Cardiac fibroblast (primary cell): ENCODE data around the gene RARA.

Experiments
- DNase-seq, 2 donors: peaks; one replicate each; pipeline versions ENCODE4 v3.0.0 to v3.0.0-alpha.2; 2010; ENCODE audit warnings: low read depth in 2 of 2
- H3K4me3 ChIP-seq, 2 donors: replicated peaks in 1 of 2; 1 replicate in 1 of 2; 2 replicates in 1 of 2; pipeline ENCODE4 v1.5.1; 2011; ENCODE audit warnings: low read depth in 2 of 2, low read length in 2 of 2, mild to moderate bottlenecking in 2 of 2, moderate library complexity in 1 of 2
- CTCF ChIP-seq: IDR thresholded peaks from one replicate; pipeline ENCODE4 v1.5.1; 2011; ENCODE audit warnings: low read depth, mild to moderate bottlenecking, low read length, inconsistent platforms

Gene RARA

GRCh38 chr17:40340880-40341807 is 32.2 kb downstream of the RARA start:
- peak overlapping the region; percentile 73 to 74 for H3K4me3 ChIP-seq
- DNase-seq: peak; percentile 74 to 81
- TF ChIP-seq CTCF: peak; percentile 5

GRCh38 chr17:40341808-40342503 is 33.0 kb downstream of the RARA start:
- no peak for TF ChIP-seq CTCF
- peak; percentile 60 to 86 for DNase-seq
- peak overlapping the region; percentile 73 to 74 for H3K4me3 ChIP-seq

GRCh38 chr17:40342504-40343218 is 33.7 kb downstream of the RARA start:
- DNase-seq: no peak
- H3K4me3 ChIP-seq: peak overlapping the region; percentile 73 to 74
- no peak for TF ChIP-seq CTCF

- DNase-seq: no peak
- H3K4me3 ChIP-seq: peak overlapping the region; percentile 73 to 74
- TF ChIP-seq CTCF: no peak
Observed at GRCh38 chr17:40343219-40344119, 34.5 kb downstream of the RARA start.

- H3K4me3 ChIP-seq: peak overlapping the region; percentile 73 to 74
- DNase-seq: no peak
- TF ChIP-seq CTCF: no peak
Observed at GRCh38 chr17:40344421-40345160, 35.6 kb downstream of the RARA start.
